Neural cell (in vitro differentiated cells): ENCODE data around the gene UQCC2. TPM values are rescaled to one million over a fixed set of nuclear protein-coding genes. Genes with fewer than 3 reads are reported as not detected.

Experiments
- H2AFZ ChIP-seq: fragments of 200-600, 300-800 bp; sonication (generic), shearing (Covaris generic); 2 replicates; pipeline ENCODE4 v1.6.0; 2014; ENCODE audit warnings: low read depth, mild to moderate bottlenecking, antibody characterized with exemption, low read length, moderate library complexity
- H3F3A ChIP-seq: fragments of 200-600 bp; shearing (Covaris generic); 2 replicates; pipeline ENCODE4 v1.6.1; 2016; ENCODE audit warnings: mild to moderate bottlenecking, moderate library complexity, mixed read lengths, antibody characterized with exemption, low read length; ENCODE audit not compliant: insufficient read depth, poor library complexity, severe bottlenecking
- H3K27ac ChIP-seq: fragments of 200-600, 300-800 bp; sonication (generic), shearing (Covaris generic); 2 replicates; pipeline ENCODE4 v1.5.1; 2014; ENCODE audit warnings: mild to moderate bottlenecking, low read length, moderate library complexity
- H3K27me3 ChIP-seq: fragments of 300-800, 200-600 bp; sonication (generic), shearing (Covaris generic); 2 replicates; pipeline ENCODE4 v1.6.0; 2014; ENCODE audit warnings: mild to moderate bottlenecking, low read depth, low read length, moderate library complexity; ENCODE audit not compliant: insufficient read depth
- H3K36me3 ChIP-seq: fragments of 300-800, 200-600 bp; sonication (generic), shearing (Covaris generic); 2 replicates; pipeline ENCODE4 v1.5.1; 2014; ENCODE audit warnings: mild to moderate bottlenecking, antibody characterized with exemption, low read length, moderate library complexity; ENCODE audit not compliant: insufficient read depth
- H3K4me2 ChIP-seq: fragments of 300-800, 200-600 bp; sonication (generic), shearing (Covaris generic); 2 replicates; pipeline ENCODE4 v1.6.0; 2014; ENCODE audit warnings: mild to moderate bottlenecking, low read length
- H3K4me3 ChIP-seq: fragments of 300-800, 200-600 bp; sonication (generic), shearing (Covaris generic); 2 replicates; pipeline ENCODE4 v1.5.1; 2014; ENCODE audit warnings: mild to moderate bottlenecking, low read length, moderate library complexity
- H3K79me2 ChIP-seq: fragments of 200-600 bp; shearing (Covaris generic); replicated peaks from 2 replicates; pipeline ENCODE4 v1.6.0; 2014; ENCODE audit warnings: mild to moderate bottlenecking, low read length, moderate library complexity; ENCODE audit not compliant: insufficient read depth
- H3K9ac ChIP-seq: fragments of 300-800, 200-600 bp; sonication (generic), shearing (Covaris generic); 2 replicates; pipeline ENCODE4 v1.6.1; 2016; ENCODE audit warnings: mild to moderate bottlenecking, low read length, mixed read lengths
- H3K9me2 ChIP-seq: fragments of 200-600 bp; shearing (Covaris generic); 2 replicates; pipeline ENCODE4 v1.6.1; 2016; ENCODE audit warnings: mild to moderate bottlenecking, low read length, mixed read lengths; ENCODE audit not compliant: insufficient read depth
- H3K9me3 ChIP-seq: fragments of 200-600, 300-800 bp; sonication (generic), shearing (Covaris generic); 2 replicates; pipeline ENCODE4 v1.6.1; 2016; ENCODE audit warnings: mild to moderate bottlenecking, mixed run types, low read length, moderate library complexity, mixed read lengths
- H4K20me1 ChIP-seq: fragments of 200-600 bp; shearing (Covaris generic); 2 replicates; pipeline ENCODE4 v1.6.1; 2016; ENCODE audit warnings: mild to moderate bottlenecking, mixed run types; ENCODE audit not compliant: insufficient read depth
- EP300 ChIP-seq: fragments of 450-650 bp; conservative IDR thresholded peaks from 2 replicates; pipeline ENCODE4 v1.6.1; 2014; ENCODE audit warnings: antibody characterized with exemption, mild to moderate bottlenecking, moderate library complexity; ENCODE audit not compliant: poor library complexity, severe bottlenecking
- EZH2 ChIP-seq: fragments of 200-600, 300-800 bp; shearing (Covaris generic), sonication (generic); IDR thresholded peaks from 2 replicates; pipeline ENCODE4 v1.6.1; 2014; ENCODE audit warnings: antibody characterized with exemption, low read length, borderline replicate concordance, mild to moderate bottlenecking; ENCODE audit not compliant: insufficient read depth, poor library complexity, severe bottlenecking
- MXI1 ChIP-seq: fragments of 450-650 bp; conservative IDR thresholded peaks from 2 replicates; pipeline ENCODE4 v1.6.1; 2014; ENCODE audit warnings: antibody characterized with exemption, mild to moderate bottlenecking; ENCODE audit not compliant: poor library complexity, severe bottlenecking
- POLR2AphosphoS5 ChIP-seq: IDR thresholded peaks from 2 replicates; pipeline ENCODE4 v1.6.1; 2012
- RAD21 ChIP-seq: fragments of 450-650 bp; conservative IDR thresholded peaks from 2 replicates; pipeline ENCODE4 v1.6.1; 2014; ENCODE audit warnings: antibody characterized with exemption, mild to moderate bottlenecking, moderate library complexity
- SMC3 ChIP-seq: fragments of 450-650 bp; conservative IDR thresholded peaks from 2 replicates; pipeline ENCODE4 v1.6.1; 2014; ENCODE audit warnings: antibody characterized with exemption, mild to moderate bottlenecking, moderate library complexity; ENCODE audit not compliant: poor library complexity
- TAF1 ChIP-seq: IDR thresholded peaks from 2 replicates; pipeline ENCODE4 v1.6.1; 2012; ENCODE audit warnings: low read depth
- polyA plus RNA-seq: library from polyadenylated mRNA; depleted of rRNA; stranded (reverse); fragments of >200 nt; gene quantifications from 2 replicates; pipeline ENCODE4 v1.2.3, GENCODE V29; 2014
- TF ChIP-seq, protein P1 (sequence below): IDR thresholded peaks from 2 replicates; pipeline ENCODE4 v1.6.1; 2012; ENCODE audit warnings: borderline replicate concordance
- TF ChIP-seq, protein P2 (sequence below): fragments of 450-650 bp; IDR thresholded peaks from 2 replicates; pipeline ENCODE4 v1.5.1; 2014; ENCODE audit warnings: antibody characterized with exemption, mild to moderate bottlenecking, moderate library complexity; ENCODE audit not compliant: poor library complexity, severe bottlenecking

UQCC2 gene
- polyA plus RNA-seq, 1 donor from 2014 or later = 123 TPM

DNA sequence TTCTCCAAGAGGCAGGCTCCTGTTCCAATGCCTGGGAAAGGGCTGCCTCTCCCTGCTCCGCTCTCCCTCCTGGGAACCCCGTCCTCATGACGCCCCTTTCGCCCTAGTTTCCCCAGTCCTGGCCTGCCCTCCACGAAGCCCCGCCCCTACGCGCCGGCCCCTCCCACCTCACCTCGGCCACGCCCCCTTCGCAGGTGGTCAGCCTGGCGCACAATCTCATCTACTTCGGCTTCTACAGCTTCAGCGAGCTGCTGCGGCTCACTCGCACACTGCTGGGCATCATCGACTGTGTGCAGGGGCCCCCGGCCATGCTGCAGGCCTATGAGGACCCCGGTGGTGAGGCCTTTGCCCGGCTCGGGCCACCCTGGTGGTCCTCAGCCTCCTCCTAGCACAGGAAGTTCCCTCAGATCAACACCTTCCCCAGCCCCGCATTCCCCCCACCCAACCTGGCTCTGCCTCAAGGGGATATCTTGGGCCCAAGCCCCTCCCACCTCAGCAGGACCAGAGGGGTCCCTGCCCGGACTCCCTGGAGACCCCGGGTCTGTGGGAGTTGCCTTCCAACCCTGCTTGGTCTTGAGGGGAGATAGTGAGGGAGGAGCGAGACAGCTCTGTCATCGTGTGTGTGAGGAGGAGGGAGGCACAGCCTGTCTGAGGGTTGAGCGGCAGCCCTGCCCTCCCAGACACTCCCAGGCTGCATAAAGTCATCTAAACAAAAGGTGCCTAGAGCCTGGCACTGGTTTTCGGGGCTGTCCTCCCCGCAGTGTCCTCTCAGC lies 40.3 kb downstream of the UQCC2 start:
- H2AFZ ChIP-seq = no peak overlapping the region

DNA sequence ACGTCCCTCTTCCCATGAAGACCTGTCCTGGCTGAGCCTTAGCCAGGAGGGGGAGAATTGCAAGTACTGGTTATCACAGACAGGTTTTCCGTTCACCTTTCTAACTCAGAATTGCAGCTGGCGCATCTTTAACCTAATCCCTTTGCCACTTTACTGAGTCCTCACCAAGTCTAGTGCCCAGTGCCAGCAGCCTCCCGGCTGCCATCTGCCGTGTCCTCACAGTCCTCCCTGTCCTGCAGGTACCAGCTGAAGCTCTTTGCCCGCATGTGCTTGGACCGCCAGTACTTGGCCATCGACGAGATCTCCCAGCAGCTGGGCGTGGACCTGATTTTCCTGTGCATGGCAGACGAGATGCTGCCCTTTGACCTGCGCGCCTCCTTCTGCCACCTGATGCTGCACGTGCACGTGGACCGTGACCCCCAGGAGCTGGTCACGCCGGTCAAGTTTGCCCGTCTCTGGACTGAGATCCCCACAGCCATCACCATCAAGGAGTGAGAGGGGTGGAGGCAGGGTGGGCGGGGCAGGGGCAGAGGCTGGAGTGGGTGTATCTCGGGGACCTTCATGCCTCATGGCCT lies 41.3 kb downstream of the UQCC2 start:
- Histone ChIP-seq H2AFZ (no peak overlapping the region), H3K4me3 (no peak overlapping the region), H3K9me3 (no peaks in the 10 kb centered on the region), H3F3A (no peaks in the 10 kb centered on the region), H3K79me2 (no peaks in the 10 kb centered on the region), H3K4me2 (no peak overlapping the region), H3K27me3 (no peaks in the 10 kb centered on the region), H4K20me1 (no peaks in the 10 kb centered on the region), H3K9ac (no peak overlapping the region), H3K36me3 (no peaks in the 10 kb centered on the region), H3K27ac (no peak overlapping the region), H3K9me2 (no peaks in the 10 kb centered on the region)
- TF ChIP-seq, protein P1, sequence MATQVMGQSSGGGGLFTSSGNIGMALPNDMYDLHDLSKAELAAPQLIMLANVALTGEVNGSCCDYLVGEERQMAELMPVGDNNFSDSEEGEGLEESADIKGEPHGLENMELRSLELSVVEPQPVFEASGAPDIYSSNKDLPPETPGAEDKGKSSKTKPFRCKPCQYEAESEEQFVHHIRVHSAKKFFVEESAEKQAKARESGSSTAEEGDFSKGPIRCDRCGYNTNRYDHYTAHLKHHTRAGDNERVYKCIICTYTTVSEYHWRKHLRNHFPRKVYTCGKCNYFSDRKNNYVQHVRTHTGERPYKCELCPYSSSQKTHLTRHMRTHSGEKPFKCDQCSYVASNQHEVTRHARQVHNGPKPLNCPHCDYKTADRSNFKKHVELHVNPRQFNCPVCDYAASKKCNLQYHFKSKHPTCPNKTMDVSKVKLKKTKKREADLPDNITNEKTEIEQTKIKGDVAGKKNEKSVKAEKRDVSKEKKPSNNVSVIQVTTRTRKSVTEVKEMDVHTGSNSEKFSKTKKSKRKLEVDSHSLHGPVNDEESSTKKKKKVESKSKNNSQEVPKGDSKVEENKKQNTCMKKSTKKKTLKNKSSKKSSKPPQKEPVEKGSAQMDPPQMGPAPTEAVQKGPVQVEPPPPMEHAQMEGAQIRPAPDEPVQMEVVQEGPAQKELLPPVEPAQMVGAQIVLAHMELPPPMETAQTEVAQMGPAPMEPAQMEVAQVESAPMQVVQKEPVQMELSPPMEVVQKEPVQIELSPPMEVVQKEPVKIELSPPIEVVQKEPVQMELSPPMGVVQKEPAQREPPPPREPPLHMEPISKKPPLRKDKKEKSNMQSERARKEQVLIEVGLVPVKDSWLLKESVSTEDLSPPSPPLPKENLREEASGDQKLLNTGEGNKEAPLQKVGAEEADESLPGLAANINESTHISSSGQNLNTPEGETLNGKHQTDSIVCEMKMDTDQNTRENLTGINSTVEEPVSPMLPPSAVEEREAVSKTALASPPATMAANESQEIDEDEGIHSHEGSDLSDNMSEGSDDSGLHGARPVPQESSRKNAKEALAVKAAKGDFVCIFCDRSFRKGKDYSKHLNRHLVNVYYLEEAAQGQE = no peak
- TF ChIP-seq MXI1 (no peak), TAF1 (no peak), POLR2AphosphoS5 (no peak), EZH2 (no peak), RAD21 (no peak)

More for the DNA sequence above, 40.3 kb downstream of the UQCC2 start:
- H3K27me3 ChIP-seq = no peaks in the 10 kb centered on the region
- no peaks in the 10 kb centered on the region for H3K36me3 ChIP-seq
- TF ChIP-seq, protein P1 = no peak
- no peak for TF ChIP-seq SMC3
- no peak for TF ChIP-seq EZH2
- no peak for TF ChIP-seq TAF1
- TF ChIP-seq, protein P2, sequence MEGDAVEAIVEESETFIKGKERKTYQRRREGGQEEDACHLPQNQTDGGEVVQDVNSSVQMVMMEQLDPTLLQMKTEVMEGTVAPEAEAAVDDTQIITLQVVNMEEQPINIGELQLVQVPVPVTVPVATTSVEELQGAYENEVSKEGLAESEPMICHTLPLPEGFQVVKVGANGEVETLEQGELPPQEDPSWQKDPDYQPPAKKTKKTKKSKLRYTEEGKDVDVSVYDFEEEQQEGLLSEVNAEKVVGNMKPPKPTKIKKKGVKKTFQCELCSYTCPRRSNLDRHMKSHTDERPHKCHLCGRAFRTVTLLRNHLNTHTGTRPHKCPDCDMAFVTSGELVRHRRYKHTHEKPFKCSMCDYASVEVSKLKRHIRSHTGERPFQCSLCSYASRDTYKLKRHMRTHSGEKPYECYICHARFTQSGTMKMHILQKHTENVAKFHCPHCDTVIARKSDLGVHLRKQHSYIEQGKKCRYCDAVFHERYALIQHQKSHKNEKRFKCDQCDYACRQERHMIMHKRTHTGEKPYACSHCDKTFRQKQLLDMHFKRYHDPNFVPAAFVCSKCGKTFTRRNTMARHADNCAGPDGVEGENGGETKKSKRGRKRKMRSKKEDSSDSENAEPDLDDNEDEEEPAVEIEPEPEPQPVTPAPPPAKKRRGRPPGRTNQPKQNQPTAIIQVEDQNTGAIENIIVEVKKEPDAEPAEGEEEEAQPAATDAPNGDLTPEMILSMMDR = no peak
- TF ChIP-seq EP300 = no peak
- H3K4me2 ChIP-seq = no peak overlapping the region
- H3K9me3 ChIP-seq = no peaks in the 10 kb centered on the region
- H4K20me1 ChIP-seq = no peaks in the 10 kb centered on the region
- H3K9ac ChIP-seq = no peak overlapping the region
- H3K79me2 ChIP-seq = no peaks in the 10 kb centered on the region
- no peaks in the 10 kb centered on the region for H3K9me2 ChIP-seq
- no peak overlapping the region for H3K4me3 ChIP-seq
- H3F3A ChIP-seq = no peaks in the 10 kb centered on the region
- no peak overlapping the region for H3K27ac ChIP-seq
